Neuron (in vitro differentiated cells): ENCODE results near the gene ZKSCAN1.
A peak's percentile ranks its signal among the peaks of the same experiment; 100 is the strongest.
"Not testable (repeated sequence)": the region's sequence is repeated elsewhere in the genome, so short reads cannot be mapped to it uniquely, and the experiment has no call there.

Experiments
- H2AFZ ChIP-seq: one replicate; pipeline ENCODE4 v1.6.1; 2013; ENCODE audit warnings: low read depth, mild to moderate bottlenecking, inconsistent platforms, low read length, moderate library complexity
- H3K27me3 ChIP-seq: one replicate; pipeline ENCODE4 v1.6.1; 2013; ENCODE audit warnings: low read length; ENCODE audit not compliant: insufficient read depth
- H3K36me3 ChIP-seq: one replicate; pipeline ENCODE4 v1.6.1; 2013; ENCODE audit warnings: low read length; ENCODE audit not compliant: insufficient read depth
- H3K4me1 ChIP-seq: one replicate; pipeline ENCODE4 v1.6.1; 2013; ENCODE audit warnings: low read length; ENCODE audit not compliant: insufficient read depth
- H3K4me3 ChIP-seq: 2 replicates; pipeline ENCODE4 v1.5.1; 2013; ENCODE audit warnings: mild to moderate bottlenecking, low read length, moderate library complexity
- H3K9me3 ChIP-seq: one replicate; pipeline ENCODE4 v1.6.1; 2013; ENCODE audit warnings: low read length

ZKSCAN1 gene

DNA sequence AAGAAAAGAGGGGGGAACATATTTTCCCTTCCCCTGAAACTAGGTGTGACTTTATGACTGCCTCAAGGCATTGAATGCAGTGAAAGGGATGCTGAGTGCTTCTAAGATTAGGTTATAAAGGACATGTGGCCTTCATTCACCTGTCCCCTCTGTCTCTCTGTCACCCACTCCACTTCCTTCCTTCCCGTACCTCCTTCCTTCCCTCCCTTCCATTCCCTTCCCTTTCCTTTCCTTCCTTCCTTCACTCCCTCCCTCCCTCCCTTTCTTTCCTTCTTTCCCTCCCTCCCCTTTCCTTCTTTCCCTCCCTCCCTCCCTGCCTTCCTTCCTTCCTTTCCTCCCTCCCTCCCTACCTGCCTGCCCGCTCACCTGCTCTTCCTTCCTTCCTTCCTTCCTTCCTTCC is 4.5 kb upstream of the ZKSCAN1 start:
- Histone ChIP-seq H3K9me3 (no peaks in the 10 kb centered on the region), H3K4me1 (peaks cover 4% of the 10 kb centered on the region), H3K36me3 (no peaks in the 10 kb centered on the region), H2AFZ (no peak overlapping the region), H3K27me3 (no peaks in the 10 kb centered on the region), H3K4me3 (no peak overlapping the region)

- Histone ChIP-seq H3K9me3 (no peaks in the 10 kb centered on the region), H3K4me1 (peaks cover 7% of the 10 kb centered on the region), H2AFZ (no peak overlapping the region), H3K36me3 (no peaks in the 10 kb centered on the region), H3K4me3 (no peak overlapping the region), H3K27me3 (no peaks in the 10 kb centered on the region)
Observed at GRCh38 chr7:100011516-100011915, 3.9 kb upstream of the ZKSCAN1 start.

- not testable (repeated sequence) for H3K9me3 ChIP-seq, H3K4me3 ChIP-seq, H2AFZ ChIP-seq, H3K27me3 ChIP-seq, H3K36me3 ChIP-seq
- H3K4me1 ChIP-seq: peaks cover 18% of the 10 kb centered on the region
Observed at GRCh38 chr7:100012385-100013327, 2.7 kb upstream of the ZKSCAN1 start.

GRCh38 chr7:100013328-100013676 is 2.1 kb upstream of the ZKSCAN1 start:
- Histone ChIP-seq H3K27me3 (no peaks in the 10 kb centered on the region), H3K9me3 (no peaks in the 10 kb centered on the region), H3K4me3 (no peak overlapping the region), H3K4me1 (peaks cover 18% of the 10 kb centered on the region), H2AFZ (no peak overlapping the region), H3K36me3 (peaks cover 9% of the 10 kb centered on the region)

GRCh38 chr7:100016215-100016901 is 962 bp downstream of the ZKSCAN1 start:
- no peaks in the 10 kb centered on the region for H3K9me3 ChIP-seq
- peaks cover 18% of the 10 kb centered on the region for H3K4me1 ChIP-seq
- H3K36me3 ChIP-seq: peaks cover 26% of the 10 kb centered on the region
- H3K4me3 ChIP-seq: peak overlapping the region; percentile 99
- H2AFZ ChIP-seq: no peak overlapping the region
- no peaks in the 10 kb centered on the region for H3K27me3 ChIP-seq

GRCh38 chr7:100017300-100017699 is 1.9 kb downstream of the ZKSCAN1 start:
- H3K4me1 ChIP-seq: peaks cover 18% of the 10 kb centered on the region
- H3K4me3 ChIP-seq: peak overlapping the region; percentile 99
- H3K36me3 ChIP-seq: peaks cover 33% of the 10 kb centered on the region
- no peak overlapping the region for H2AFZ ChIP-seq
- H3K9me3 ChIP-seq: no peaks in the 10 kb centered on the region
- H3K27me3 ChIP-seq: no peaks in the 10 kb centered on the region

- H3K36me3 ChIP-seq: peaks cover 39% of the 10 kb centered on the region
- H3K9me3 ChIP-seq: no peaks in the 10 kb centered on the region
- H3K4me1 ChIP-seq: peaks cover 18% of the 10 kb centered on the region
- no peaks in the 10 kb centered on the region for H3K27me3 ChIP-seq
- no peak overlapping the region for H2AFZ ChIP-seq
- no peak overlapping the region for H3K4me3 ChIP-seq
Observed at GRCh38 chr7:100017875-100018274, 2.5 kb downstream of the ZKSCAN1 start.

- H3K4me1 ChIP-seq: peaks cover 17% of the 10 kb centered on the region
- no peak overlapping the region for H2AFZ ChIP-seq
- no peaks in the 10 kb centered on the region for H3K27me3 ChIP-seq
- peaks cover 57% of the 10 kb centered on the region for H3K36me3 ChIP-seq
- H3K9me3 ChIP-seq: no peaks in the 10 kb centered on the region
- no peak overlapping the region for H3K4me3 ChIP-seq
Observed at GRCh38 chr7:100019908-100020307, 4.5 kb downstream of the ZKSCAN1 start.

DNA sequence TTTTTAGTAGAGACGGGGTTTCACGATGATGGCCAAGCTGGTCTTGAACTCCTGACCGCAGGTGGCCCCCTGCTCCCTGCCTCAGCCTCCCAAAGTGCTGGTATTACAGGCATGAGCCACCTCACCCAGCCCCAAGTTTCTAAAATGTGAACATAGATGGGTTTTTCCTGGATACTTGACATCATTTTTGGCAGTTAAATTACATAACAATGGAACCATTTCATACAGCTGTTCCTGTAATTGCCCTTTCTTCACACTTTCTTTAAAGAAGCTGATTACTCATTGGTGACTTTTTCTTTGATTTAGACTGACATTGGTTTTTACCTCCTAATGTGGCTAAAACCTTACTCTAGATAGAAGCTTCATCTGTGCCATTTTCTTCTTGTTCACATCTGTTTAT is 5.9 kb downstream of the ZKSCAN1 start:
- Histone ChIP-seq H3K9me3 (no peaks in the 10 kb centered on the region), H3K27me3 (no peaks in the 10 kb centered on the region), H3K4me3 (no peak overlapping the region), H2AFZ (no peak overlapping the region), H3K4me1 (peaks cover 13% of the 10 kb centered on the region), H3K36me3 (peaks cover 68% of the 10 kb centered on the region)

DNA sequence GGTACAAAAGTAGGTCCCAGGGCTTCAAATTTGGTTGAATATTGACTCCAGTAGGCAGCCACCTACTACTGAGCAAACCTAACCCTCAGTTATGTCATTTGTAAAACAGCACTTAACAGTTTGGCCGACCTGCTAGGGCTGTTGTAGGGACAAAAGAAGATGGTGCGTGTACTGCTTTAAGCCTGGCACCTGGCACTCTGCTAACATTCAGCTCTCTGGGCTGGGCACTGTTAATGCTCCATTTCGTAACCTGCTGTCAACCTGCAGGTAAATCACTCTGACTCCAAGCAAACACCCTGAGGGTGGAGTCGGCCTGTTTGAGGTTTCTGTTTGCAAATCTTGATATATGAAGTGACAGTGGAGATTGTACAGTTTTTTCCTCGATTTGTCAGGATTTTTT is 7.2 kb downstream of the ZKSCAN1 start:
- peaks cover 75% of the 10 kb centered on the region for H3K36me3 ChIP-seq

DNA sequence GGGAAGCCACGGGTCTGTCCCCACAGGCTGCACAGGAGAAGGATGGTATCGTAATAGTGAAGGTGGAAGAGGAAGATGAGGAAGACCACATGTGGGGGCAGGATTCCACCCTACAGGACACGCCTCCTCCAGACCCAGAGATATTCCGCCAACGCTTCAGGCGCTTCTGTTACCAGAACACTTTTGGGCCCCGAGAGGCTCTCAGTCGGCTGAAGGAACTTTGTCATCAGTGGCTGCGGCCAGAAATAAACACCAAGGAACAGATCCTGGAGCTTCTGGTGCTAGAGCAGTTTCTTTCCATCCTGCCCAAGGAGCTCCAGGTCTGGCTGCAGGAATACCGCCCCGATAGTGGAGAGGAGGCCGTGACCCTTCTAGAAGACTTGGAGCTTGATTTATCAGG is 8.1 kb downstream of the ZKSCAN1 start:
- Histone ChIP-seq H3K27me3 (no peaks in the 10 kb centered on the region), H3K9me3 (no peaks in the 10 kb centered on the region), H2AFZ (no peak overlapping the region), H3K4me1 (no peaks in the 10 kb centered on the region), H3K4me3 (no peak overlapping the region), H3K36me3 (peaks cover 77% of the 10 kb centered on the region)

More for the DNA sequence above, 7.2 kb downstream of the ZKSCAN1 start:
- no peaks in the 10 kb centered on the region for H3K4me1 ChIP-seq
- no peaks in the 10 kb centered on the region for H3K27me3 ChIP-seq
- H3K9me3 ChIP-seq: no peaks in the 10 kb centered on the region
- H2AFZ ChIP-seq: no peak overlapping the region
- no peak overlapping the region for H3K4me3 ChIP-seq

DNA sequence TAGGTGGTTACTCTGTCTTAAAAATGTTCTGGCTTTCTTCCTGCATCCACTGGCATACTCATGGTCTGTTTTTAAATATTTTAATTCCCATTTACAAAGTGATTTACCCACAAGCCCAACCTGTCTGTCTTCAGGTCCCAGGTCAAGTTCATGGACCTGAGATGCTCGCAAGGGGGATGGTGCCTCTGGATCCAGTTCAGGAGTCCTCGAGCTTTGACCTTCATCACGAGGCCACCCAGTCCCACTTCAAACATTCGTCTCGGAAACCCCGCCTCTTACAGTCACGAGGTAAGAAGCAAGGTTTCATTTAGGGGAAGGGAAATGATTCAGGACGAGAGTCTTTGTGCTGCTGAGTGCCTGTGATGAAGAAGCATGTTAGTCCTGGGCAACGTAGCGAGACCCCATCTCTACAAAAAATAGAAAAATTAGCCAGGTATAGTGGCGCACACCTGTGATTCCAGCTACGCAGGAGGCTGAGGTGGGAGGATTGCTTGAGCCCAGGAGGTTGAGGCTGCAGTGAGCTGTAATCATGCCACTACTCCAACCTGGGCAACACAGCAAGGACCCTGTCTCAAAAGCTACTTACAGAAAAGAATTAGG is 8.7 kb downstream of the ZKSCAN1 start:
- Histone ChIP-seq H3K27me3 (no peaks in the 10 kb centered on the region), H3K4me3 (no peak overlapping the region), H2AFZ (no peak overlapping the region), H3K9me3 (no peaks in the 10 kb centered on the region), H3K36me3 (peaks cover 77% of the 10 kb centered on the region), H3K4me1 (no peaks in the 10 kb centered on the region)

GRCh38 chr7:100027197-100027596 is 11.8 kb downstream of the ZKSCAN1 start:
- Histone ChIP-seq H3K36me3 (peaks cover 88% of the 10 kb centered on the region), H3K4me3 (no peak overlapping the region), H3K9me3 (no peaks in the 10 kb centered on the region), H2AFZ (no peak overlapping the region), H3K27me3 (no peaks in the 10 kb centered on the region), H3K4me1 (no peaks in the 10 kb centered on the region)
